HG02759 (cell line): ENCODE results near the gene HLCS.

Source experiments
- ATAC-seq: cut with Tn5 transposase; IDR thresholded peaks from one replicate; pipeline ENCODE4 v1.9.1; 2021; ENCODE audit warnings: mild to moderate bottlenecking, moderate library complexity; ENCODE audit not compliant: unreplicated experiment

HLCS gene

DNA sequence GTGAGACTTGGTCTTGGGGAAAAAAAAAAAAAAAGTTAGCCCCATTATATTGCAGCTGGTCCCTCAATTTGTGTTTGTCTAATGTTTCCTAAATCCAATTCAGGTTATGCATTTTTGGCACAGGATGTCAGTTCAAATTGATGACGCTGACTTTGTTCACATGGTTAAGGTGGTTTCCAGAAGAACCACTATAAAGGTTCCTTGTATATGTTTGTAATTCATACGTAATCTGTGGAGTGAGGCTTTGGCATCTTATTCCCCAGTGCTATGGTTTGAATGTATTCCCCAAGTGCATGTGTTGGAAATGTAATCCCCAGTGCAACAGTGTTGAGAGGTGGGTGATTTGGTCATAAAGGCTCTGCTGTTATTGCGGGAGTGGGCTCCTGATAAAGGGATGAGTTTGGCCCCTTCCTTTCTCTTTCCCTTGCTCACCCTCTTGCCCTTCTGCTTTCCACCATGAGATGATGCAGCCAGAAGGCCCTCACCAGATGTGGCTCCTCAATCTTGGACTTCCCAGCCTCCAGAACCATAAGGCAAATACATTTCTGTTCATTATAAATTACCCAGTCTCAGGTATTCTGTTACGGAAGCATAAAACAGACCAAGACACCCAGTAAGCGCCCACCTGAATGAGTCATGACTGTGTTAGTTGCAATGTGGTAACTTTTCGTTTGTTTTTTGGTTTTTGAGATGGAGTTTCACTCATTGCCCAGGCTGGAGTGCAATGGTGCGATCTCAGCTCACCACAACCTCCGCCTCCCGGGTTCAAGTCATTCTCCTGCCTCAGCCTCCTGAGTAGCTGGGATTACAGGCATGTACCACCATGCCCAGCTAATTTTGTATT is 19.5 kb upstream of the HLCS start:
- no peak for ATAC-seq

DNA sequence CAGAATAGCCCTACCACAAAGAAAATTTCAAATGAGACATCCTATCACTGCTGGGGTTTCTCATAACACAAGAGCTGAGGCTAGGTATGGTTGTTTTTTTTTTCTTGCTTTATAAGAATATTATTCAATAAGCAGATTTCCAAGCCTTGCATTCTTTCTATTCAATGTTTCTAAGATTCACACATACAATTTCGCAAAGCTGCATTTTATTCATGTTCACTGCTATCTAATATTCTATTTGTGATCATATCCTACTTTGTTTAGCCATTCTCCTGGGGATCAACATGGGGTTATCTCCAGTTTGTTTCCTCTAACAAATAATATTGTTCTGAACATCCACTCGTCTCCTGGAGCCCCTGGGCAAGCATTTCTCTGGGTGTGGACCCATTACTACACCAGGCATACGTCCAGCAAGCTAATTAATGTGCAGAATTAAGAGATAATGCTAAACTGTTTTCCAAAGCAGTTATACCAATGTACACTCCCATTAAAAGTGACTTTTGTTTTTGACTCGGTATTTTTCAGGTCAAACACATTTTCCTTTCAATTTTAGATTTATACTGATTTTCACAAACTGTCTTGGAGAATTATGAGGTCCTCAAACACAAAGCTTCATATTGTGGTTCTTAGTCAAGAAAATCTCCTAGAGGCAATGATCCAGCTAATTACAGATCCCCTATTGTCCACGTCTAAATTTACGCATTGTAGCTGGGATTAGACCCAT is 15.7 kb upstream of the HLCS start:
- ATAC-seq: no peak

DNA sequence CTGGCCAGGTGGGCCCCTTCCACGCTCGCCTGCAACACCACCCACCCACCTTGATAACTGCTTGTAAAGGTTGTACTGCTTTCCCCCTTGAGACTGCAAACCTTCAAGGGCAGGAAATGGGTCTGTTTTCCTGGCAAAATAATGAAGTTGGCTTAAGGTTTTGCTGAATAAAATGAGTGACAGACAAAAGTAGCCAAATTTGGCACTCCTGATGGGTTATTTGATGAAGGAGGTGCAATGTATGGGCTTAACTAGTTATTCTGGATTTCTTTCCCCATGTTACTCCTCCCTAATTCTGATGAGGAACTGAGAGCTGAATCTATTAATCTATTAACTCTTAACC is 14.6 kb upstream of the HLCS start:
- no peak for ATAC-seq

DNA sequence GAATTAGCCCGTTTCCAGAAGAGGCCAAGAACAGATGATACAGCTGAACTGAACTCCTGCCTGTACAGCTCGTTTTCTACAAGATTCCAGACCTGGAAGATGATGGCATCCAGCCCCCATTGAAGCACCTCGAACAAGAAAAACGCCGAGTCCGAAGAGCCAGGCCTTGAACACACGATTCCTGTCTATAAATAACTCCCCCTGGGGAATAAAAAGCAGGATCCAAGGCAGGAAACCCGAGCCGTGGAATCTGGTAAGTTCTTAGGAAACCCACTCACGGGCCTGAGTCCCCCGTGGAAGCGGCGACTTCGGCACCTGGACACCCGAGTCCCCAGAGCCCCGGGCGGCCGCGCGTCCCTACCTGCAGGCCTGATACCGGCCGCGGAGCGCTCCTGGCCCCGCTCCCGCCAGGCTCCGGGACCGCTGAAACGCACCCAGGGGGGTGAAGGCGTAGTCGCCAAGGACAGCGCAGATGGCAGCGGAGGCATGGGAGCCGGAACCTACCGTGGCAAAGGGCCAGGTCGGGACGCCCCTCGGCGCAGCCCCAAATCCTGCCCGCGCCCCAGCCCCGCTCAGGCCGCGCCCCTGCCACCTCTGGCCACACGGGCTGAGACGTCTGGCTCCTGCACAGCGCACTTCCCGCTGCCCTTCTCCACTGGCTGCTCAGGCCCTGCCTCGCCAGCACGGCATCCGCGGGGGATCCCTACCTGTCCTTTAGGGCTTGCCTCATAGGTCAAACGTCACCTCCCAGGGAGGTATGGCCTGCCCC is 14.0 kb upstream of the HLCS start:
- peak; percentile 57 for ATAC-seq

DNA sequence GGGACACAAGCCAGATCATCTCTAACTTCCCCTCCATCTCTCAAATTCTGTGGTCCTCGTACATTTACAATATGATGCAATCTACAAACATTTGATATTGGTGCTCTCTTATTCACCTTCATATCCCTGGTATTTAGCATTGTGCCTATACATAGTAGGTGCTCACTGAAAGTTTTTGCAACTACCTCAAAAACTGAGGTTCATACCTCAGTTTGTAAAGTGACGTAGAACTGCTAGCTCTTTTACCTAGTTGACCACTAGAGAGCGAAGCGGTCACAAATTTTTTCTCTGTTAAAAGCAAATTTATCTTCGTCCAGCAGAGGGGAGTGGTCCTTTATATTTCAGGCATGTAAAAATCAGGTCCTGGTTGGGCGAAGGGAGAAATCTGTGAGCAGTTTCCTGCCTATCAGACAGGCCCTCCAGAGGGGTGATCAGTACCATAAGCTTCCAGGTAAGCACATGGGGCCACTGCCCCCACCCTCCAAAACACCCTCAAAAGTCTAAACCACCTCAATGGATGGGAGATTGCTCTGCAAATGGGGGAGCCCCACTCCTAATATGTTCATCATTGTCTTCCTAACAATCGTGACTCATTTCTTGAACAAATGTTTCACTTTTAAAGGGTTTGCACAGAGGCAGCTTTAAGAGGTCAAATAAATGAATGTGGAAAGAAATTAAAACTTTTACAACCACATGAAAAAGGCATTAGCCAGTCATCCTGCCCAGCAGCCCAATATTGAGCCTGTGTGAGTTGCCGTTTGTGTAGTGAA is 10.6 kb upstream of the HLCS start:
- peak; percentile 64 for ATAC-seq

DNA sequence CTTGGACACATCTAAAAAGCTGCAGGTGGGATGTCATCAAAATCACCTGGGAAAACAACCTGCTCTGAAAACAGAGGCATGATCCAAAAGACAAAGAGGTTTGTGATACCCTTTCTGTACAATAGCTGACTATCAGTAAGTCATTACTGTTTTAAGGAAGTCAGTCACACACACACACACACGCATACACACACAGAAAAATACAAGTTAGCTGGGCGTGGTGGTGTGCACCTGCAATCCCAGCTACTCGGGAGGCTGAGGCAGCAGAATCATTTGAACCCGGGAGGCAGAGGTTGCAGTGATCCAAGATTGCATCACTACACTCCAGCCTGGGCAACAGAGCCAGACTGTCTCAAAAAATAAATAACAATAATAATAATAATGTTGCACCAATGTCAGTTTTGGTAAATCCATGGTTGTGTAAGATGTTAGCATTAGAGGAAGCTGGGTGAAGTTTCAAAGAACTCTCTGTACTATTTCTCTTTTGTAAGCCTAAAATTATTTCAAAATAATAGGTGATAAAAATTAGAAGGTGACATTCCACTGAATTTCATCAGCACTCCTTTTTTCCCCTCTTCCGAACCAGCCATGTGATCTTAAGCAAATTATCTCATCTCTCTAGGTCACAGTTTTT is 9.9 kb upstream of the HLCS start:
- ATAC-seq: no peak

DNA sequence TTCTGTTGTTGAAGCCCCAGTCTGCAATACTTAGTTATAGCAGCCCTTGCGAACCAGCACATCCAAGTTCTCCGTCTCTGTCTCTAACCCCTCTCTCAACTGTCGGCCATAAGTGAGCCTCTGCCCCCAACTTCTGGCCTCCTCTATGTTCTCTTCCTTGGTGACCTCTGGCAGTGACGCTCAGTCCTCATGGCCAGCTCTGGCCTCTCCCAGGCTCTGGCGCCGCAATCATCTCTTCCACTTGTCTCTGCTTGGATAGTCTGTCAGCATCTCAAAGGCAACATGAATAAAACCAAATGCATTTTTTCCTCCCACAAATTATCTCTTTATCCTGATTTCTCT is 8.4 kb upstream of the HLCS start:
- ATAC-seq: no peak

DNA sequence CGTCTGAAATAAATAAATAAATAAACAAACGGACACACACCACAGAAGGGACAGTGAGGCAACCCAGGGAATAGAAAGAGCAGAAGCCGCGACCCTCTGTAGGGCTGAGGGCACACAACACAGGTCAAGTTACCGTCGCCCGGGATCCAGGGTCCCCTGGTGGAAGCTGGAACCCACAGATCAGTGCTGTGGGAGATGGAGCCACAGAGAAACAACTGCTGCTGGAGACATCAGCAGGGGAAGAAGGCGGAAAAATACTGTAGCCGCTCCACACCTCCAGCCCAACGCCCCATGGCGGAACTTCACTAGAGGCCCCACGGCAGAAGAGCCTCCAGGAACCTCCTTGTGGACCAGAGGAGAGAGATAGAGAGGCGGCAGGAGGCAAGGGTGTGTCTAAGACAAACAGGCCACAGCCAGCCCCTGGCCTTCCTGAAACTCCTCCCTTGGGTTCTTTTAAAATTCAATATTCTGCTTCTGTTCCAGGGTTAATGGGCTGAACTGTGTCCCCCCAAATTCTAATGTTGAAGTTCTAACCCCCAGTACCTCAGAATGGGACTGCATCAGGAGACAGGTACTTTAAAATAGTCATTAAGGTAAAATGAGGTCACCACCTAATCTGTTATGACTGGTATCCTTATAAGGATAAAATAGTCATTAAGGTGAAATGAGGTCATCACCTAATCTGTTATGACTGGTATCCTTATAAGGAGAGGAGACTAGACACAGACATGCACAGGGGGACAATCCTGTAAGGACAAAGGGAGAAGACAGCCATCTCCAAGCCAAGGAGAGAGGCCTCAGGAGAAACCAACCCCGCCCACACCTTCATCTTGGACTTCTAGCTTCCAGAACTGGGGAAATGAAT is 7.7 kb upstream of the HLCS start:
- ATAC-seq: no peak

DNA sequence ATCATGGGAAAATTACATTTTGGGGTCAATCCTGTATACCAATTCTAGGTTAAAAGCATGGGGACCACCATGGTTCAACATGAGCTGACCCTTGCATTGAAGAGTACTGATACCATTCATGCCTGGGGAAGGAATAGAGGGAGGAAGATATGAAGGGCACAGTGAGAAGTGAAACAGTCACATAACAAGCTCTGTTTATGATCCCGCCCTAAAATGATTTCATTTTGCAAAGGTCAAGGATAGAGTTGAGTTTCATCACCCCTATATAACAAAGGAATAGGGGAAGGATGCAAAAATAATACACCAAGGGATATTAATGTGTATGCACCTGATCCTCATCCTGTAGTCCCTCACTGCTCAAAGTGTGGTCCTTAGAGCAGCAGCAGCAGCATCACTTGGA is 2.5 kb upstream of the HLCS start:
- no peak for ATAC-seq

DNA sequence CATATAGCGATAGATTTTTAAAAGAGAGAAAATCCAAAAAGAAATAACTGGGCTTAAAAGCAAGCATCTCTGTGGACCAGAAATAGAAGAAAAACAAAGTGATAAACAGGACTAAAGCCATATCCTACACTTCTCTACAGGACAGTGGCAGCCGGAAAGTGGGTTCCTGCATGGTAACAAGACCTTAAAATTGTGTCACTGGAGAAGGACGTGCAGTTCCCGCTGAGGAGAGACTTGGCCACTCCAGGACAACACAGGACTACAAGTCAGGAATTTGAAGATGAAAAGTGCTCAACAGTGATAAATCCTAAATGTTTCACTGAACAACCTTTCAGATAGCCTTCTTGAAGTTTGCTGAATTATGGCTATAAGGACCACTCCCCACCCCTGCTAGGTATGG is 1.9 kb upstream of the HLCS start:
- no peak for ATAC-seq

DNA sequence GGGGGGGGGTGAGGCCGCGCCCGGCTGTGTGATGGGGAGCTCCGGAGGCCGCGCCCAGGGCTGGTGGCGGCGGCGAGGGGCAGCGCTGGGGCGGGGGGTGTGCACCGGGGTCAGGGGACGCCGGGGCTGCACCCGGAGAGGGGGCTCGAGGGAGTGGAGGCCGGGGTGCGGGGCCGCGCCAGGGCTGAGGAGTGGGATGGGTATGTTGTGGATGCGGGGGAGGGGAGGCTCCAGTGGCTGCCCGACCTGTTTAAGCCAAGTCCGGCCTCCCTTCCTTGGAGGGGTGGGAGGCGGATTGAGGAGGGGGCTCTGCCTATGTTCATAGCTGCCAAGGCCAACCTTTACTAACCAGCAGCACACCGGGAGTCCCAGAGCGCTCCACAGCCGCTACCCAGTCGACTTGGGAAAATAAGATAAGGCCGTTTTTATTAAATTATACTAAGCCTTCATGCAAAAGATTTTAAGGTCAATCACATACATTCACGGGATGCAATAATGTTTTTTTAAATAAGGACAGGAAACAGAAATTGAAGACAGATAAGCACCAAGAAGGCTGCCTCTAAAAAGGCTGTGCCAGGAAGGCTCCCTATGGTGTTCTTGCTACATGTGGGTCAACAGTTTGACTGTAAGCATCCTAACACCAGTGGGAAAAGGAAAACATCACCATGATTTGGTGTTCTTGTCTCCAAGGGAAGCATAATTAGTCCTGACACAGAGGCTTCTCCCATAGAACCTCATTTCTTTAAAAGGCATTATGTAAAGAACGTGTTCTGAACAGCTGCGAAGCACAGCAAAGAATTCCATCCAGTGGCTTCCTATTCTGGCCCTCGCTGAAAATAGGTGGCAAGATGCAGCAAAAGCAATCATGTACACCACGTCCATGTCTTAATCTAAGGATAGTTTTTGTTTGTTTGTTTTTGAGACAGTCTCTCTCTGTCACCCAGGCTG is 626 bp upstream of the HLCS start:
- peak; percentile 25 for ATAC-seq

DNA sequence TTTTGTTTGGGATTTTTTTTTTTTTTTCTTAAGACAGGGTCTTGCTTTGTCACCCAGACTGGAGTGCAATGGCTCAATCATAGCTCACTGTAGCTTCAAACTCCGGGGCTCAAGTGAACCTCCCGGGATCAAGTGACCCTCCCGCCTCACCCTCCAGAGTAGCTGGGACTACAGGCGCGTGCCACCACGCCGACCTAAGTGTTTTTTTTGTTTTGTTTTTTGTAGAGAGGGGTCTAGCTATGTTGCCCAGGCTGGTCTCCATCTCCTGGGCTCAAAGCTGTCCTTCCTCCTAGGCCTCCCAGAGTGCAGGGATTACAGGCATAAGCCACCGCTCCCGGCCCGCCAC is 776 bp downstream of the HLCS start:
- ATAC-seq: no peak

DNA sequence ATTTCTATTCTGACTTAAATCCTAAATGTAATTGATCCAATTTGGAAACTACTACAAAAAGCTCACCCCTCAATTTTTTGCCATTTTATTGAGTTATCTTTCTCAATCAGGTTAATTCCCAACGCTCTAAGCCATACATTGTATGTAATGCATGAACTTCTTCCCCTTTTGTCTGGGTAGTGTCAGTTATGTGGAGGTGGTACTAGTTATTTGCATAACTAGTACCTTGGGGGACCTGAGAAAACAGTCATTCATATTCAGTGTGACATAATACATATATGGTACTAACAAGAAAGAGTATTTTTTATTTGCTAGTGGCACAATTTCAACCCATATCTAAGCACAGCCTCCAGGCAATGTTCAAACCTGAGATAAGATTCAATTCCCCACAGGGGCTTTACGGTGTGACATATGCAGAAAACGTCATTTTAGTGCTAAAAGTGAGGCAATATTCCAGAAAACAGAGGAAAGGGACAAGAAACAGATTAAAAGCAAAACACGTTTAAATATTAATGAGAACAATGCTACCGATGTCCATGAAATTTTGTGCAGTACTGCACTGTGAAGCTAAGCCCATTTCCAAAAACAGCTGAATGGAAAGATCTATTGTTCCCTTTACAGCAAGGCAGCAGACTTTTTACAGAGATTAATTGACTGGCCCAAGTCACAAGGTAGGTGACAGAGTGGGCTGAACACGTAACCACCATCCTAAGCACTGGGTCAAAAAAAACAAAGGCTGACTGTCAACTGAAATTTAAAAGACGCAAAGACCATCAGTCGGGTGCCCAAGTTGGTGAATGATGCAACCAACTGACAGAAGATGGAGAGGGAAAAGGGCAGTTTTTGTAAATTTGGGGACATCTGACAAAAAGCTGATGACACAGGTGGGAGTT is 1.4 kb downstream of the HLCS start:
- no peak for ATAC-seq

DNA sequence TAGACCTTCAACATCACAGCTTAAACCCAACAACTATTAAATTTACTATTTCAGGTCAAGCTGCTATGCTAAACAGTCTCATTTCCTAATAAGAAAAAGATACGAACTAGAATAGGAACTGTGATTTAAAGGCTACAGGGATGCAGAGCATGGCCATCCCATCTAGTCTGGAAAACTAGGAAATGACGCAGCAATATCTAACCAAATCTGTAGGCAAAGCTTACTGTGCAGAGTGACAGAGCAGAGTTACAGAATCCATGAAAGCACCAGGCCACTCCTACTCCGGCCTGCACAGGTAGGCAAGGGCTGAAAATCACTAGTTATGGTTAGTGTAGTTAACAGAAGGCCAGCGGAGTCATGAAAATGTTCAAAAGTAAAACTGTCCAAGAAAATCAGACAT is 2.1 kb downstream of the HLCS start:
- ATAC-seq: no peak

DNA sequence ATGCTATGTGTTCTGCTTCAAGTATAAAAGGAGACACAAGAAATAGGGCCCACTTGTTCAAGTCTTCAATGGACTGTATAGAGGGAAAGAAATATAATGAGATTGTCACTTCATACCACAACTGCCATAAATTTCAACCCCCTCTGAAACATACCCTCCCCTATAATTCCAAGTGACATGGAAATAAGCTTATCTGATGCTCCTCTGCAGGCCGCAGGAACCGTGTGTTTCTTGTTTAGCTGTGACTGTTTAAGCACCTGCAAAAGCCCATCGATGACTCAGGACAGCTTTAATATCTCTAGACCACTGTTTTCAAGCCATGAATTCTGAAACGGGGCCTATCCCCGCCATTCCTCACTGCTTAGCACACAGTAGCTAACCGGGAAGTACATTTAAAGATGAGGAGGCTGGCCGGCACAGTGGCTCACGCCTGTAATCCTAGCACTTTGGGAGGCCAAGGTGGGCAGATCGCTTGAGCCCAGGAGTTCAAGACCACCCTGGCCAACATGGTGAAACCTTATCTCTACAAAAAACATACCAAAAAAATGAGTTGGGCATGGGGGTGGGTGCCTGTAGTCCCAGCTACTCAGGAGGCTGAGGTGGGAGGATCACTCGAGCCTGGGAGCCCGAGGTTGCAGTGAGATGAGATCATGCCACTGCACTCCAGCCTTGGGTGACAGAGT is 4.2 kb downstream of the HLCS start:
- ATAC-seq: no peak

DNA sequence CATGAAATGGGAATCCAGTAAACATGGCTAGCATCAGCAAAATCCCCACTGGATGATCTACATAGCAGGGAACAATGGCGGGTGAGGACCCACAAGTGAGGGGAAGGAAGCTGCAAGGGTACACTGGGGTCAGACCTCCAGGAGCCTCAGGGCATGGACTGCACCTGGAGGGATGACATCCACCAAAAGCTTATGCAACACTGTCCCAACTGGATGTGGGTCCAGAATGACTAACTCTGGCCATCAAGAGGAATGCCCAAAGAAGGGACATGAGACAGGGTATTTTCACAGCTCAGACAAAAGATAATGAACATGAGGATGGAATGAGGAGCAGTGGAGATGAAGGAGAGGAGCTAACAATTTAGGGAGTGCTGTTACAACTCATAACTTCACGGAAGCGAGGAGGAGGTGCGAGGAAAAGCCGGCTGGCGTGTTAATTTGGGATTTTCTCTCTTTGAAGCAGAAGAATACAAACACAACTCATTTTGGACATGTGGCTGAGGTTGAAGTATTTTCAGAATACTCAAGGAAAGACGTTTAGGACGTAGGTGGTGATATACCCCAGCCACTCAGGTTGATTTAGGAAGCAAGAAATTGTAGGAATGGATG is 5.7 kb downstream of the HLCS start:
- ATAC-seq: no peak
